NCI-H1417 (cell line): ENCODE results near the gene SMAD3.
"Not testable (repeated sequence)": the region's sequence is repeated elsewhere in the genome, so short reads cannot be mapped to it uniquely, and the experiment has no call there.

Source experiments
- DNase-seq, 3 experiments: peaks; one replicate each; lab custom pipeline; 2025; lab: John Stamatoyannopoulos, UW

SMAD3 gene

GRCh38 chr15:67063689-67064606, 1.5 kb upstream of the SMAD3 start:
- peak in 1 of 3 experiments; percentile 19 for DNase-seq

GRCh38 chr15:67064607-67065530, 533 bp upstream of the SMAD3 start:
- peak in 1 of 3 experiments; percentile 26 for DNase-seq

- peak in 2 of 3 experiments; percentile 68 to 71 for DNase-seq
Measured at GRCh38 chr15:67066041-67066958, 898 bp downstream of the SMAD3 start.

GRCh38 chr15:67066959-67067853, 1.8 kb downstream of the SMAD3 start:
- DNase-seq = no peak

GRCh38 chr15:67067930-67068551, 2.6 kb downstream of the SMAD3 start:
- no peak for DNase-seq

- no peak for DNase-seq
Measured at GRCh38 chr15:67068710-67069400, 3.5 kb downstream of the SMAD3 start.

GRCh38 chr15:67070150-67070549, 4.7 kb downstream of the SMAD3 start:
- DNase-seq = peak in 1 of 3 experiments; percentile 21

- DNase-seq = no peak
Measured at GRCh38 chr15:67070892-67071664, 5.7 kb downstream of the SMAD3 start.

- DNase-seq = no peak
Measured at GRCh38 chr15:67072442-67072841, 7.0 kb downstream of the SMAD3 start.

- no peak for DNase-seq
Measured at GRCh38 chr15:67072958-67073357, 7.6 kb downstream of the SMAD3 start.

GRCh38 chr15:67074886-67075229, 9.5 kb downstream of the SMAD3 start:
- DNase-seq = no peak

GRCh38 chr15:67075555-67076135, 10.2 kb downstream of the SMAD3 start:
- DNase-seq = not testable (repeated sequence)

- DNase-seq = no peak
Measured at GRCh38 chr15:67076147-67076843, 10.9 kb downstream of the SMAD3 start.

- no peak for DNase-seq
Measured at GRCh38 chr15:67077641-67078215, 12.3 kb downstream of the SMAD3 start.

- DNase-seq = no peak
Measured at GRCh38 chr15:67079361-67079760, 14.0 kb downstream of the SMAD3 start.

- no peak for DNase-seq
Measured at GRCh38 chr15:67080118-67080899, 14.9 kb downstream of the SMAD3 start.
